Activated naive CD8-positive, alpha-beta T cell treated with anti-CD3 and anti-CD28 coated beads, Interleukin-2, amount 10 ng/mL, durations not matched to agents 7 days and 5 days (primary cell): Measurements from ENCODE around the gene CD6. TPM values are rescaled to one million over a fixed set of nuclear protein-coding genes. Genes with fewer than 3 reads are reported as not detected.

Experiments used
- ATAC-seq: fragments of 150-1000 bp; cut with Tn5 transposase; one replicate; pipeline ENCODE4 v1.10.0; 2021; ENCODE audit warnings: low read depth, moderate library complexity
- POLR2A ChIA-PET: fragments of 350-600 bp; sonication (Branson Sonifier 250); formaldehyde crosslinking; loops from one replicate; lab custom pipeline; 2021; ENCODE audit warnings: antibody characterized with exemption; lab: Charles Lee
- DNase-seq: peaks from one replicate; pipeline ENCODE4 v3.0.0; 2021
- H3K27ac Mint-ChIP-seq: one replicate; pipeline ENCODE4 v1.8.0; 2022; ENCODE audit warnings: mild to moderate bottlenecking, mixed read lengths
- H3K27me3 Mint-ChIP-seq: one replicate; pipeline ENCODE4 v1.8.0; 2022; ENCODE audit warnings: mild to moderate bottlenecking, moderate library complexity, mixed read lengths
- H3K36me3 Mint-ChIP-seq: one replicate; pipeline ENCODE4 v1.8.0; 2021; ENCODE audit warnings: mild to moderate bottlenecking, mixed read lengths
- H3K4me1 Mint-ChIP-seq: one replicate; pipeline ENCODE4 v1.8.0; 2021; ENCODE audit warnings: mixed read lengths
- H3K4me3 Mint-ChIP-seq: one replicate; pipeline ENCODE4 v1.8.0; 2022; ENCODE audit warnings: mild to moderate bottlenecking, moderate library complexity, mixed read lengths
- H3K9me3 Mint-ChIP-seq: one replicate; pipeline ENCODE4 v1.8.0; 2021; ENCODE audit warnings: mixed read lengths
- total RNA-seq, 2 experiments: library from RNA; stranded (reverse); gene quantifications; one replicate each; pipeline ENCODE4 v1.2.3, GENCODE V29; 2021

Gene CD6
- total RNA-seq, 2 experiments from 2014 or later = 274 to 285 TPM

DNA sequence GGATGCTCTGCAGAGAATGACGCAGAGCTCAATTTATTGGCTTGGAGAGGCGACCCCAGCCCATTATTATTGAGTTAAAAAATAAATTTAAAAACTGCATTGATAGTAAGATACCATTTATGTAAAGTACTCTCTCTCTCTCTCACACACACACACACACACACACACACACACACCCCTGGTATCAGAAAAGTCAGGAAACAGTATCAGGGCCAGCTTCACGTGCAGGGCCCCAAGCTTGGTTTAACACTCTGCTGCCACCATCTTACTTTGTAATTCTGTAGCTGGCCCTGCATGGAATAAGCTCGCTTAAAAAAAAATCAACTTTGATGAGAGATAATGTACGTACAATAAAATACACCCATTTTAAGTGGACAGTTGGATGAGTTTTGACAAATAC, 71.1 kb downstream of the CD6 start:
- DNase-seq (no peak), ATAC-seq (peak; percentile 23)
- peak overlapping the region; percentile 75 for H3K4me3 Mint-ChIP-seq
- H3K4me1 Mint-ChIP-seq = peaks cover 43% of the 10 kb centered on the region
- H3K36me3 Mint-ChIP-seq = peaks cover 6% of the 10 kb centered on the region
- POLR2A ChIA-PET = interaction anchor here (0.6 to 6.2 kb wide), 28 partner anchors 7 to 128 kb away, joined by 3 to 80 read pairs (median 8); partner anchors contain the start of genes CD5 and TMEM109
- H3K27me3 Mint-ChIP-seq = no peaks in the 10 kb centered on the region
- peak overlapping the region; percentile 96 for H3K27ac Mint-ChIP-seq
- H3K9me3 Mint-ChIP-seq = no peaks in the 10 kb centered on the region

DNA sequence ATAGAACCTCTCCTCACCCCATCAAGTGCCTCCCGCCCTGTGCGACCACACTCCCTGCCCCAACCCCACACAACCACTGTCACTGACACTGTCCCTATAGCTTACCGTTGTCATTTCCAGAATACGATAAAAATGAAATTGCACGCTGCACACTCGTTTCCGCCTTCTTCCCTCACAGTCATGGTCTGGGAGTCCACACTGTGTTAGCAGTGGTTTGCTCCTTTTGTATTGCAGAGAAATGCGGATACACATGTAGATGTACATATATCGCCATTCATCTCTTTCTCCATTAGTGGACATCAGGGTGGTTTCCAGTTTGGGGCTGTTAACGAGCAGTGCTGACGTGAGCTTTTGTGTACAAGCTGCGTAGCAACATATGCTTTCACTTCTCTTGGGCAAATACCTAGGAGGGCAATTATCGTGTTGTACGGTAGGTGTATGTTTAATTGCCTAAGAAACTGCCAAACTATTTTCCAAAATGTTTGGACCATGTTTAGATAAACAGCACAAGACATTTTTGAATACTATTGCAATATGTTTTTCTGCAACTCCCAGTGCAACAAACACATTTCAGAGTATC, 71.6 kb downstream of the CD6 start:
- Mint-ChIP-seq H3K4me3 (peak overlapping the region; percentile 75), H3K27ac (peak overlapping the region; percentile 96), H3K36me3 (peaks cover 10% of the 10 kb centered on the region), H3K27me3 (no peaks in the 10 kb centered on the region), H3K9me3 (no peaks in the 10 kb centered on the region), H3K4me1 (peaks cover 42% of the 10 kb centered on the region)
- POLR2A ChIA-PET = interaction anchor here (1.1 to 6.2 kb wide), 22 partner anchors 10 to 128 kb away, joined by 3 to 80 read pairs (median 10); partner anchors contain the start of genes CD5 and TMEM109
- DNase-seq (no peak), ATAC-seq (no peak)

DNA sequence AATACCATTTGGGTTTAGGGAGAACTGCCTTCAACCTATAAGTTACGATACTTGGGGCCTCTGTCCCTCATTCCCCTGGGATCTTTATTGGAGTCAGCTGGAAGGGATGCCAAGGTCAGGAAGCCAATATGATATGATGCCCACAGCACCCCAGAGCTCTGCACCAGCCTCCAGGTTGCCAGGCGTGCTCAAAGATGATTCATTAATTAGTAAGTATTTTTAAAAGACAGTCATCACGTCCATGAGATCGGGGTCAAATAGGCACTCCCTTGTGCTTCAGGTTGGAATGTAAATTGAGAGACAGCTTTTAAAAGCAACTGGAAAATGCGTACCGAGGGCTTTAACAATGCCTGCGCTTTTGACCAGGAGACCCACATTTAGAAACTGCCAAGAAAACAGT, 73.8 kb downstream of the CD6 start:
- no peak for ATAC-seq
- POLR2A ChIA-PET = interaction anchor here (0.8 to 6.2 kb wide), 2 partner anchors 12 to 18 kb away, joined by 4 to 80 read pairs; no protein-coding TSS in a partner anchor
- no peak overlapping the region for H3K4me3 Mint-ChIP-seq
- no peaks in the 10 kb centered on the region for H3K9me3 Mint-ChIP-seq
- H3K27me3 Mint-ChIP-seq = no peaks in the 10 kb centered on the region
- H3K27ac Mint-ChIP-seq = no peak overlapping the region
- peaks cover 13% of the 10 kb centered on the region for H3K36me3 Mint-ChIP-seq
- no peak for DNase-seq
- peaks cover 53% of the 10 kb centered on the region for H3K4me1 Mint-ChIP-seq

DNA sequence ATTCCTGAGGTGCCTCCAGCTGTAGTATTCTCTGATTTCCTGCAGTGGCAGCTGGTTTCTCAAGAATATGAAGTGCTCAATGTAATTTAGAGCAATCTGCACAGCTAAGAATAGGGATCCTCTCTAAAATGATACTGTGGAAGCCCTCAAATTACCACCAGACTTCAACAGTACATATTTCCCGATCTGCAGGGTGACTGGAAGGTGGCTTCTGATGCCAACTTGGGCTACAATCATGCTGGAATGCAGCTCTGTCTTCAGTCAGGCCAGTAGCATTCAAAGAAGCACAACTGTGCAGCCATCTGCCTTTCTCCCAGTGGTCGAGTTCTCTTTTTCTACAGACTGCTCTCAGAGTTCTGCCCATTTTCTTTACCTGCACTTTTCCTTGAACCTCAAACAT, 75.4 kb downstream of the CD6 start:
- H3K9me3 Mint-ChIP-seq = no peaks in the 10 kb centered on the region

DNA sequence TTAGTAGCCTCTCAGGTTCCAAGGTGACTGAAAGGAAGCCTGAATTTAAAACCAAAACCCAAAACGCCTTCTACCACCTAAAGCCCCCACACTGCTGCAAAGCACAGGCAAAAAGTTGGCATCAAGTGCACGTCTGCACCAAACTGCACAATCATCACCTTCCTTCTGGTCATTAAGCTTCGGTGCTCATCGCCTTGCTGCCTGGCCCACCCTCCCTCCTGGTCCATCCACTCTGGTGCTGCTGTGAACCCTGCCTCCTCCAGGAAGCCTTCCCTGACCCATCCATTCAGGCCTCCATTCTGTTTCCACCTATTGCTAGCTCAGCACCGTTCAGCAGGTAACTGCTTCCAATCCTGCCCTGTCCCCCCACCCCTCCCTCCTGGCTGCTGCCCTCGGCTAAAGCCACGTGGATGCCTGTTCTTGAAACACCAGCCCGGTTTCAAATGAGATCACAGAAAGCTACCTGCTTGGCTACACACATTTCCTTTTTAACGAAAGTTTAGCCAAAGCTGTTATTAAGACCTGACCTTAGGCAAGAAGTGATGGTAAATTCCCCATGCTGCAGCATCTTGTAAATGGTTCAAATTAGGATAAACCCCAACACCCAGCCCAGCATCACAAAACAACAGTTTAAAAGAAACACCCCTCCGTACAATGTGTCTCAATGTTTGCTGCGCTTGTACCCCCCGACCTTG, 77.0 kb downstream of the CD6 start:
- Mint-ChIP-seq H3K27me3 (no peaks in the 10 kb centered on the region), H3K4me3 (peak overlapping the region; percentile 30), H3K4me1 (peaks cover 41% of the 10 kb centered on the region), H3K9me3 (no peaks in the 10 kb centered on the region), H3K36me3 (peaks cover 20% of the 10 kb centered on the region), H3K27ac (peak overlapping the region; percentile 65)
- DNase-seq = no peak
- peak; percentile 27 for ATAC-seq
- POLR2A ChIA-PET = interaction anchor here (0.7 to 2.5 kb wide), 3 partner anchors 13 to 135 kb away, joined by 3 to 9 read pairs (median 3); no protein-coding TSS in a partner anchor

More for the DNA sequence above, 75.4 kb downstream of the CD6 start:
- peaks cover 18% of the 10 kb centered on the region for H3K36me3 Mint-ChIP-seq
- H3K27me3 Mint-ChIP-seq = no peaks in the 10 kb centered on the region
- no peak overlapping the region for H3K4me3 Mint-ChIP-seq
- POLR2A ChIA-PET = no interaction called here
- no peak overlapping the region for H3K27ac Mint-ChIP-seq
- ATAC-seq (no peak), DNase-seq (no peak)
- H3K4me1 Mint-ChIP-seq = peaks cover 46% of the 10 kb centered on the region

DNA sequence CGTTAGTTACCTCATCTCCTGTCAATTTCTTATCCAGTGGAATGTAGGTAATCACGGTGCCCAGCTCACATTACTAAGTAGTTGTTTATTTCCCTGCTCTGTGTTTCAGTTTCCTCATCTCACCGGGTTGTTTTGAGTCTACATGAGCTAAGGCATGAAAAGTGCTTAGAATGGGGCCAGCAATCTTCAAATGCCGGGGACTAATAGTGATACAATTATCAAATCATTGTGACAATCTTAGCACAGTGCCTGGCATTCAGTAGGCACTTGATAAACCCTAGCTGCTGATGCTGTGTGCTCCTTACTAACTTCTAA, 77.5 kb downstream of the CD6 start:
- Mint-ChIP-seq H3K27ac (peak overlapping the region; percentile 65), H3K4me3 (peak overlapping the region; percentile 30), H3K36me3 (peaks cover 21% of the 10 kb centered on the region), H3K9me3 (no peaks in the 10 kb centered on the region), H3K4me1 (peaks cover 46% of the 10 kb centered on the region), H3K27me3 (no peaks in the 10 kb centered on the region)
- POLR2A ChIA-PET = interaction anchor here (0.7 to 2.5 kb wide), 3 partner anchors 12 to 136 kb away, joined by 3 to 9 read pairs (median 3); no protein-coding TSS in a partner anchor
- no peak for DNase-seq
- ATAC-seq = no peak

DNA sequence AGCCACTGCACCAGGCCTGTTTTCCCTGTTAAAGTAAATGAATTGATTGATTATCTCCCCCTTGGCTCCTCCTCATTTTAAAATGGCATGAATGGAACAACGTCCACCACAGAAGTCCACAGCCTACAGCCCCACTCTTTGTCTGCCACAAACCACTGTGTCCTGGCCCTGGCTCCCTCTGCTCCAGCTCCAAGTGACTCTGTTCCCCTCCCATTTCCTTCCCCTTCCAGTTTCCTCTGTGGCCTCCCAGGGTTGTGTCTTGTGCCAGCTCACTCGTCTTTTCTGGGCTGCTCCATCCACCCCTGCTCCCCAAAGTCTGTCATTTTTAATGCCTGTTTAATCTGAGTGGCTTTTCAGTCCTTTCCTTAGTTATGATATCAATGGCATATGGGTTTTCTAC, 78.4 kb downstream of the CD6 start:
- H3K36me3 Mint-ChIP-seq = peaks cover 21% of the 10 kb centered on the region
- POLR2A ChIA-PET = interaction anchor here (1.3 to 2.5 kb wide), 2 partner anchors 8 to 11 kb away, joined by 3 to 9 read pairs; no protein-coding TSS in a partner anchor
- peak overlapping the region; percentile 48 for H3K27ac Mint-ChIP-seq
- peaks cover 49% of the 10 kb centered on the region for H3K4me1 Mint-ChIP-seq
- no peak overlapping the region for H3K4me3 Mint-ChIP-seq
- ATAC-seq (no peak), DNase-seq (peak; percentile 6)
- no peaks in the 10 kb centered on the region for H3K9me3 Mint-ChIP-seq
- no peaks in the 10 kb centered on the region for H3K27me3 Mint-ChIP-seq

DNA sequence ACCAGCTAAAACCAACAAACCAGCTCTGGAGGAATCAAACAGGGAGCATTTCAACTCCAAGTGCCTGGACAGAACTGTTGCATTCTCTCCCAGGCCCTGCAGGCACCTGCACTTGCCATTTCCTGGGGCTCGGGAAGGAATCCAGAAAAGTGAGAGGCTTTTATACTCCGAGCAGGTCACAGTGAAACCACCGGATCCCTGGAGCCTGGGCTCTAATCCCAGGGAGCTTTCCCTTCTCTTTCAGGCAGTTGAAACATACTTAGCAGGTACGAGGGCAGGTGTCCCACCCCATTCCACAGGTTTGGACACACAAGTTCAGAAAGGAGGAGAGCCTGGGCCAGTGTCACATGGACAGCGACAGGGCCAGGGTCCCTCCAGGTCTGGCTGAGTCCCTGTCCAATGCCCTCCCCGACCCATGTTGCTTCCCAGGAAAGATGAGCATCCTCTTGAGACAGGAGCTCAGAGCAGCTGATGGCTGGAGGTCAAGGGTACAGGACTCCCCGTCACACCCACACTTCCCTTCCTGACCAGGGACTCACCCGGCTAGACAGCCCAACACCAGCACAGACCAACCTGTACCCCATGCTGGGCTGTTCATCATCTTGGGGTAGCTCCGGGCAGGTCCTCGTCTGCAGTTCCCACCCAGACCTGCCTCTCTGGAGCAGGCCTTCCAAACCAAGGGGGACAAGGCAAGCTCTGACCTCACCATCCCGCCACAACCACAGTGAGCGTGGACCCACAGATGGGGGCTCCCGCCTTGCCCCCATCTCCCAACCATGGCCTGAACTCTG, 80.9 kb downstream of the CD6 start:
- ATAC-seq = no peak
- H3K4me1 Mint-ChIP-seq = peaks cover 47% of the 10 kb centered on the region

DNA sequence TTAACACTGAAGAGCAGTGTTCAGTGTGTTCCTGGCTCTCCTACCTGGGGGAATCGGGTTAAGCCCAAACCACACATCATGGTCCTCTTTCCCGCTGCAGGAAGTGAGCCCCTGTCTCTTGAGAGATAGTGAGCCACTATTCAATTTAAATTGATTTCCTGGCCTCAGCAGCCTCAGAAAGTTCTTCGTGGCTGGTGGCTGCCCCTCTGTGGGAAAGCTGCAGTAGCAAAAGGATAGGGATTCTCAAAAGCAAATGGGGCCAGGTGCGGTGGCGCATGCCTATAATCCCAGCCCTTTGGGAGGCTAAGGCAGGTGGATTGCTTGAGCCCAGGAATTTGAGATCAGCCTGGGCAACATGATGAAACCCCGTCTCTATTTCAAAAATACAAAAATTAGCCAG, 81.7 kb downstream of the CD6 start:
- no peak for DNase-seq
- peak; percentile 45 for ATAC-seq
- no peaks in the 10 kb centered on the region for H3K27me3 Mint-ChIP-seq
- POLR2A ChIA-PET = interaction anchor here (1.8 to 2.9 kb wide), 2 partner anchors 11 to 25 kb away, joined by 5 to 20 read pairs; no protein-coding TSS in a partner anchor
- peak overlapping the region; percentile 45 for H3K27ac Mint-ChIP-seq
- peak overlapping the region; percentile 19 for H3K4me3 Mint-ChIP-seq
- H3K4me1 Mint-ChIP-seq = peaks cover 42% of the 10 kb centered on the region
- H3K36me3 Mint-ChIP-seq = peaks cover 23% of the 10 kb centered on the region
- H3K9me3 Mint-ChIP-seq = no peaks in the 10 kb centered on the region

More for the DNA sequence above, 80.9 kb downstream of the CD6 start:
- H3K27me3 Mint-ChIP-seq = no peaks in the 10 kb centered on the region
- H3K9me3 Mint-ChIP-seq = no peaks in the 10 kb centered on the region
- POLR2A ChIA-PET = interaction anchor here (1.2 to 2.9 kb wide), 4 partner anchors 9 to 26 kb away, joined by 5 to 20 read pairs (median 6); no protein-coding TSS in a partner anchor
- H3K4me3 Mint-ChIP-seq = no peak overlapping the region
- peak overlapping the region; percentile 67 for H3K27ac Mint-ChIP-seq
- peak; percentile 22 for DNase-seq
- peaks cover 24% of the 10 kb centered on the region for H3K36me3 Mint-ChIP-seq

DNA sequence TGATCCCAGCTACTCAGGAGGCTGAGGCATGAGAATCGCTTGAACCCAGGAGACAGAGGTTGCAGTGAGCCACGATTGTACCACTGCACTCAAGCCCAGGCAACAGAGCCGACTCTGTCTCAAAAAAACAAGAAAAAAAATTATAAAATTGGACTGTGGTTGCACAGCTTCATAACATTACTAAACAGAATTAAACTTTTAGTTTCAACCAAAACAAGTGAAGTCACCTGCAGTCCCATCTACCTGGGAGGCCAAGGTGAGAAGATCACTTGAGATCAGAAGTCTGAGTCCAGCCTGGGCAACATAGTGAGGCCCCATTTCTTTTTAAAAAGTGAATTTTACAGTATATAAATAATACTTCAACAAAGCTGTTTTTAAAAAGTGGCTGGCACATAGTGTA, 83.0 kb downstream of the CD6 start:
- H3K36me3 Mint-ChIP-seq = peaks cover 29% of the 10 kb centered on the region
- DNase-seq = no peak
- no peaks in the 10 kb centered on the region for H3K27me3 Mint-ChIP-seq
- H3K4me1 Mint-ChIP-seq = peaks cover 41% of the 10 kb centered on the region
- ATAC-seq = no peak
- POLR2A ChIA-PET = no interaction called here
- H3K4me3 Mint-ChIP-seq = no peak overlapping the region
- no peak overlapping the region for H3K27ac Mint-ChIP-seq
- H3K9me3 Mint-ChIP-seq = no peaks in the 10 kb centered on the region

DNA sequence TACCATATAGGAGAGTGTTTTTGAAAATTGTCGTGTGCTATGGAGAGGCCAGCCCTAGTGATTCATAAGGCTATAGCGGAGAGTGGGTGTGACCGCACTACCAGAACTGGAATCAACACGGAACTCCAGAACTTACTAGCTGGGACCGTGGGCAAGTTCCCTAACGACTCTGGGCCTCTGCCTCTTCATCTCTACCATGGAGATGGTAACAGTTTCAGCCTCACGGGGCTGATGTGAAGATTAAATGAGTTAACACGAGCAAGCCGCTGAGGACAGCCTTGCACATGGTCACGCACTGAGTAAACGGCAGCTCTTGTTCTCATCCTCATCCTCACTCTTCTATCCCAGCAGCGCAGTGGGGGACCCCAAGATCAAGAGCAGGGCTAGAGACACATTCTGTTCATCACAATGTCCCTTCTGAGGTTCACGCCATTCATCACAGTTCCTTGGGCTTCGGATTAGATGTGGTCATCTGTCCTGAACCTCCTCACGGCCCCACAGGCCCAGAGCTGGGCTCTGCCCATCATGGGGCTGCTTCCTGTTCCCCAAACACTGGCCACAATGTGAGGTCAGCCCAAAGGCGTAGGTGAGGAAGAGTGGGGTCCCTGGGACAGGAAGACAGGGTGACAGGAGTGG, 83.6 kb downstream of the CD6 start:
- ATAC-seq = no peak
- DNase-seq = no peak
- no peak overlapping the region for H3K27ac Mint-ChIP-seq
- no peaks in the 10 kb centered on the region for H3K9me3 Mint-ChIP-seq
- POLR2A ChIA-PET = interaction anchor here (0.7 kb wide), 1 partner anchor 16 kb away, joined by 3 read pairs; no protein-coding TSS in a partner anchor
- H3K36me3 Mint-ChIP-seq = peaks cover 27% of the 10 kb centered on the region
- H3K4me1 Mint-ChIP-seq = peaks cover 39% of the 10 kb centered on the region
- H3K4me3 Mint-ChIP-seq = no peak overlapping the region
- no peaks in the 10 kb centered on the region for H3K27me3 Mint-ChIP-seq

DNA sequence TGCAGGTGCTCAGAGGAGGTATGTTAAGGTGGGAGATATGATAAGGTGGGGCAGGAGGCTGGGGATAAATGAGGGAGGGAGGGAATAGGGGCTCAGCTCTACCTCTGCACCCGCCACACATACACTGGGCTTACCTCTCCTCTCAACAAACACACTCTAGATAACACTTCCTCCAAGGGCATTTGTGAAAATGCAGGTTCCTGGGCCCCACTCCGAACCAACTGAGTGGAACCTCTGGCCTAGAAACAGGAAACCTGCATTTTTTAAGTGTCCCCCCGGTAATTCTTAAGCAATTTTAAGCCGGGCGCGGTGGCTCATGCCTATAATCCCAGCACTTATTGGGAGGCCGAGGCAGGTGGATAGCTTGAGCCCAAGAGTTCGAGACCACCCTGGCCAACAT, 84.3 kb downstream of the CD6 start:
- DNase-seq = peak; percentile 9
- Mint-ChIP-seq H3K4me1 (peaks cover 41% of the 10 kb centered on the region), H3K27ac (no peak overlapping the region), H3K27me3 (no peaks in the 10 kb centered on the region), H3K36me3 (peaks cover 24% of the 10 kb centered on the region), H3K9me3 (no peaks in the 10 kb centered on the region), H3K4me3 (no peak overlapping the region)
- POLR2A ChIA-PET = no interaction called here
- ATAC-seq = no peak
